GM19099 (cell line): Measurements from ENCODE around the gene CCN2.

ENCODE experiments used
- POLR2A ChIP-seq: IDR thresholded peaks from 3 replicates; pipeline ENCODE4 v1.6.1; 2011; ENCODE audit warnings: low read depth; ENCODE audit not compliant: insufficient read length; ENCODE audit errors: extremely low read depth

Gene CCN2, protein sequence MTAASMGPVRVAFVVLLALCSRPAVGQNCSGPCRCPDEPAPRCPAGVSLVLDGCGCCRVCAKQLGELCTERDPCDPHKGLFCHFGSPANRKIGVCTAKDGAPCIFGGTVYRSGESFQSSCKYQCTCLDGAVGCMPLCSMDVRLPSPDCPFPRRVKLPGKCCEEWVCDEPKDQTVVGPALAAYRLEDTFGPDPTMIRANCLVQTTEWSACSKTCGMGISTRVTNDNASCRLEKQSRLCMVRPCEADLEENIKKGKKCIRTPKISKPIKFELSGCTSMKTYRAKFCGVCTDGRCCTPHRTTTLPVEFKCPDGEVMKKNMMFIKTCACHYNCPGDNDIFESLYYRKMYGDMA

DNA sequence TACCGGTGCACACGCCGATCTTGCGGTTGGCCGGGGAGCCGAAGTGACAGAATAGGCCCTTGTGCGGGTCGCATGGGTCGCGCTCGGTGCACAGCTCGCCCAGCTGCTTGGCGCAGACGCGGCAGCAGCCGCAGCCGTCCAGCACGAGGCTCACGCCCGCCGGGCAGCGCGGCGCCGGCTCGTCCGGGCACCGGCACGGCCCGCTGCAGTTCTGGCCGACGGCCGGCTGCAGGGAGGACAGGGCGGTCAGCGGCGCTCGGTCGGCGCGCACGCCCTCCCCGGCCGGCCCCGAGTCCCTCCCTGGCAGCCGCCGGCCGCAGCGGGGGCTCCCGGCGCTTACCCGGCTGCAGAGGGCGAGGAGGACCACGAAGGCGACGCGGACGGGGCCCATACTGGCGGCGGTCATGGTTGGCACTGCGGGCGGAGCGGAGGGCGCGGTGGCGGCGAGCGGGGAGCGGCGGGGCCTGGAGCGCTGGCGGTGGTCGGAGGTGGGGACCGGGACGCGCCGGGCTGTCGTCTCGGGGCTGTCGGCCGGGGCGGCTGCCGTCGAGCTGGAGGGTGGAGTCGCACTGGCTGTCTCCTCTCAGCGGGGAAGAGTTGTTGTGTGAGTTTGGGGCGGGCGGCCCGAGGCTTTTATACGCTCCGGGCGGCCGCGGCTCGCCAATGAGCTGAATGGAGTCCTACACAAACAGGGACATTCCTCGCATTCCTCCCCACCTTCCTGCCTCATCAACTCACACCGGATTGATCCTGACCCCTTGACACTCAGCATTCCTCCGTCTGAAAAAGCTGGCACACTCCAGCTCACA, at the start of gene CCN2:
Gene CCN2, minus strand, starts transcription at position 606 of the 809 bp plus-strand sequence. Its CDS starts 200 bp downstream, at position 406.
- no peak for TF ChIP-seq POLR2A

DNA sequence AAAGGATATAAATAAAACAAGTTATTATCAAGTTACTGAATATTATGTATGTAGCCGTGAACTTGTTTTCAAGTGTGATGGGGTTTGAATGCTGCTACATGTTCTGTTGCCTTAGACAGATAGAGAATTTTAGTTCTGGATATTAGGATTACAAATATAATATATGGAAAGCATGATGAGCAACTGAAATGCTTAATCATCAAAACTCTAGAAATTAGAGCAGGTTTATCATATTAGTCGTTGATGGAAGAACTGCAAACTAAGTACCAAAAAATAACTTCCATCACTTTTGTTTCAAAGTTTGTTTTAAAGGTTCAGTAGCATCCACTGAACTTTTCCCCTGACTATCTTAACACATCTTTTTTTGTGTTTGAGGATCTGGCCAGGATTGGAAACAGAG, 49.1 kb upstream of the CCN2 start:
- no peak for TF ChIP-seq POLR2A

DNA sequence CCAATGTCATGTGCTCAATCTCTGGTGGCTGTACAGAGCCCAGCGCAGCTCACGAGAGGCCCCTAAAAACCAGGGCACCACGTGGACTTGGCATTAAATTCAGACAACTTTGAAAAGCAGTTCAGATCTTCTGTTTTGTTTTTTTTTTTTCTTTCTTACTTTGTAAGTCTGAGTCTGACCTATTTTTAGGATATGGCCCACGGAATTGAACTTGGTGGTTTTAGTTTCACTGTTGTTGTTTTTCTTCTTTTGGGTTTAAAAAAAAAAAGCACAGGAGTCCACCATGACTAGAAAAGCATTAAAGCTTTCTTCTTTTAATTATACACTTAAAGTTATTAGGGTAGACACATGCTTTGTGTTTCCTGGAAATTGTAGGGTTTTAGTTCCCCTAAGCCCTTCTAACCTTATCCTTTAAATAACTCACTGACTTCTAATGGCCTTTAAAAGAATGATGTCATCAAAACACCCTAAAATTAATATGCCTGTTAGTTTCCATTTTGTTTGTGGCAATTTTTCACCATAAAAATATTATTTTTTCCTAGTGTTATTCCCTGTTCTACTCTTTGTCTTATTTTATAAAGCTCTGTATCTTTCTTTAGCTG, 48.5 kb upstream of the CCN2 start:
- TF ChIP-seq POLR2A = no peak

DNA sequence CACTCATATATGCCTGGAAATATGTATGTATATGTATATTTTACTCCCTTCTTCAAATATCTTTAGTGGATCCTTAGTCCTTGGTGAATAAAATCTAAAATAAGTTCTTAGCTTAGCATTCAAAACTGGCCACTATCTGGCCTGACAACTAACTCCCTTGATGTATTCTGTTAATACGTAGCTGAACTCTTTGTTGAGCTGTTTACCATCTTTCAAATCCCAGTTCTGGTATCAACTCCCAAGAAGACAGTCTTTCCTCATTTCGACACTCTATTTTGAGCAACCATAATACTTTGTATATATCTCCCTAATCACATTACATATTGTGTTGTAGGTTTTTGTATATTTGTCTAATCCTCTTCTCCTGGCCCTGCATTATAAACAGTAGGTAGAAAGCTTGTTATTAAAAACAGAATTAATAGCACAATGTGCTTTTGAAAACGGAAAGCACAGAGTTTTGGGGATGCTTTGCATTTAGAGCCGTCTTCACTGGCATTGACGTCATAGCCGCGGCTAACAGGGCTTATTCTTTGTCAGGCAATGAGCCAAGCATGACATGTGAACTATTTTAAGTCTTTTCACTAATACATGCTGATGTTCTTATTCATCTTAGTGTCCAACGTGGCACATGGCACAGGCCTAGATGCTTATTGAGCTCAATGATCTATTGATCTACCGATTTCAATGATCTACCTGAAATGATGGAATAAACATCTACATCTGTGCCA, 47.2 kb upstream of the CCN2 start:
- TF ChIP-seq POLR2A = no peak

DNA sequence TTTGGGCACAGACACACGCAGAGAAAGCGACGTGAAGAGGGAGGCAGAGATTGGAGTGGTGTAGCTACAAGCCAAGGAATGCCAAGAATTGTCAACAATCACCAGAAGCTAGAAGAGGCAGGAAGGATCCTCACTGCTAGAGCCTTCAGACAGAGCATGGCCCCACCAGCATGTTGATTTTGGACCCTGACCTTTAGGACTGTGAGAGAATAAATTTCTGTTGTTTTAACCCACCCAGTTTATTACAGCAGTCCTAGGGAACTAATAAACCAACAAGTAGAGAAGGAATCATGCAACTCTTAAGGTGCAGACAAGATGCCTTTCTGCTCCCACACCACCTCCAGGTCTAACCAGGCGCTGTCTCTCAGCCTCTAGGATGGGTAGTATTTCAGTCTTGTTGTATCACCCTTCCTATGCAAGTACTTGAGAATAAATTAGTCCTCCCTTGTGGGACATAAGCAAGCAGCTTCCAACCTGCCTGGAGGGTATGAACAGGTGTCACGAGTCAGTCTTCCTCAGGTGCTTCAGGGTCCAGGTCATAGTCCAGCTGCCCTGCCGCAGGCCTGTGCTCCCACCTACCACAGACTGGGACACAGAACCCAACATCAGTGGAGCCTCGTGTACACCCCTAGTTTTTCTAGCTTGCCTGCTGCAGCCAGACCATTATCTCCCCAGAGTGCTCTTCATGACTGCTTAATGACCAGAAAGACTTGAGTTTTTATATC, 46.4 kb upstream of the CCN2 start:
- no peak for TF ChIP-seq POLR2A

DNA sequence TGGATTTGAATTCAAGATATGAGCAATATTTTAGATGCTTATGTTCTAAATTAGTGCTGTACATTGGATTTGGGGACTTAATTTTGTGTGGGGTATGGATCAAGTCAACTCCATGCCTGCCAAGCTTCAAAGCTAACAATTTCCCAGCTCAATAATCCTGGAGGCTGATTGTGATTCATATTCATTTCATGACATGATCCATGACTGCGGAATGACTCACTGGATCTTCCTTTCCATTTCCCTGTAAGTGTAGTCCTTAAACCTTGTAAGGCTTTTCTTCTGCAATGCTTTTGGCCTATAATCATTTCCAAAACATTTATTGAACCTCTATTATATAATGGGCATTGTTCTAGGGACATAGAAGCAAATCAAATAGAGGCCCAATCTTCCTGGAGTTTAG, 44.7 kb upstream of the CCN2 start:
- no peak for TF ChIP-seq POLR2A

DNA sequence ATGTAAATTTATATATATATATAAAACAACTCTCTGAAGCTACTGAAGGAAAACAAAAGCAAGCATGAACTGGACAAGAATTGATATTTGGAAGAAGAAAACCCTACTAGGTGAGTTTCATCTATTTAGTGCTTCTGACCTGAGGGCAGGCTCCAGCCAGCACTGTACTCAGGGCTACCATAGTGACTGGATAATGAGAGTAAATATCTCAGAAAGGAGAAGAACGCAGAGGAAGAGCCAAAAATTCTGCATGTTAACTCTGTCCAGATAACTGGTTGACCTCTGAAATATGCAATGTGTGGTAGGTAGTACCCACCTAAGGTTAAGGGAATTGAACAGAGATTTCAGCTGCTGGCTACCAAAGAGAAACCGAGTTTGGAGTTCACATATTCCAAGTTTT, 41.4 kb upstream of the CCN2 start:
- TF ChIP-seq POLR2A = no peak

DNA sequence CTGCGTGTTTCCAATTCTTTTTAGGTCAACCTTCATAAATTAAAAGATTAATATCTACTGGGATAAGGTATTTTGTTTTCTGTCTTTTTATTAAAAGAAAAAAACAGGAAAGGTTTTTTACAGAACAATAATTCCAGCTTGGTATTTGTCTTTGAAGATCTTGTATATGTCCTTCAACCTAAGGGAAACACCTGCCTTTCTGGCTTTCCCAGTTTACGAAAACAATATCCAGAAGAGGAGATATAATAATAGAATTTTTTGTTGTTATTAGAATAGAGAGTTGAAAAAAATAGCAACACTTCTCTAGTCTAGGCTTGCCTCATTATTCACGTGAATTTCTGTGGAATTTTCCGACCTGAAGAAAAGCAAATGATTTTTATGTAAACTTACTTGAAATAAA, 37.9 kb upstream of the CCN2 start:
- TF ChIP-seq POLR2A = no peak

DNA sequence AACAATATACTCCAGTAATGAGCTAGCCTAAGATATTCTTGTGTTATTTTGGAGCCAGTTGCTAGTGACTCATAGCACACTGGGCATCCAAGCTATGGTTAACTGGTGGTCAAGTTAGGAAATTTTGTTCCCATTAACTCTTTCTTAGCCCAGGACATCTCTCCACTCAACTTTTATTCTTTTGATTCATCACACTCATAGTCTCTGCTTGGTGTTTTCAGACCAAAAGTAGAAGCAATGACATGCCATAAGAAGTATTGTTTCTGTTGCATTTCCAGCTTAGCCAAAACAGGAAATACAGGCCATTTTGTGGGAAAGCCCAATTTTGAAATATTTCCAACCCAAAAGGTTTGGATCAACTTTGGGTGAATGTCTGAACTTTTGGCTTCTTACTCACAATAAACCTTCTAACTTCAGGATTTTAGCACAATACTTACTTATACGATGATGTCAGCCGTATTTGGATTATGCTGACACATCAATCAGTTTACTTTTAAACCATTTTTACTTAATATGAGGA, 31.6 kb upstream of the CCN2 start:
- no peak for TF ChIP-seq POLR2A

DNA sequence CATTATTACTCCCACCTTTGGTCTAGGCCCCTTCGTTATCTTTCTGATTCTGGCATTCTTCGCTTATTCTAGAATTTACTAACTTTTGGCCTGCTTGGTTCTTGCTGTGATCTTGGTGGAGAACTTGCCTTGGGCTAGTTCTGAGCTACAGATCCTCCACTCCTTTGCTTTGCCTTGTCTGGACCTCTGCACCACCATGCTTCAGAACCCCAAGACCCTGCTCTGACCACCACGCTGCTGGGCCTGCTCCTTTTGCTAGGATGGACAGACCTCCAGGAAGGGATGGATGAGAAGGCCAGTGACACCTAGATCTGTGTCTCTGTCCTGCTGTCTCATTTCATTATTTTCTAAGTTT, 30.4 kb upstream of the CCN2 start:
- no peak for TF ChIP-seq POLR2A

DNA sequence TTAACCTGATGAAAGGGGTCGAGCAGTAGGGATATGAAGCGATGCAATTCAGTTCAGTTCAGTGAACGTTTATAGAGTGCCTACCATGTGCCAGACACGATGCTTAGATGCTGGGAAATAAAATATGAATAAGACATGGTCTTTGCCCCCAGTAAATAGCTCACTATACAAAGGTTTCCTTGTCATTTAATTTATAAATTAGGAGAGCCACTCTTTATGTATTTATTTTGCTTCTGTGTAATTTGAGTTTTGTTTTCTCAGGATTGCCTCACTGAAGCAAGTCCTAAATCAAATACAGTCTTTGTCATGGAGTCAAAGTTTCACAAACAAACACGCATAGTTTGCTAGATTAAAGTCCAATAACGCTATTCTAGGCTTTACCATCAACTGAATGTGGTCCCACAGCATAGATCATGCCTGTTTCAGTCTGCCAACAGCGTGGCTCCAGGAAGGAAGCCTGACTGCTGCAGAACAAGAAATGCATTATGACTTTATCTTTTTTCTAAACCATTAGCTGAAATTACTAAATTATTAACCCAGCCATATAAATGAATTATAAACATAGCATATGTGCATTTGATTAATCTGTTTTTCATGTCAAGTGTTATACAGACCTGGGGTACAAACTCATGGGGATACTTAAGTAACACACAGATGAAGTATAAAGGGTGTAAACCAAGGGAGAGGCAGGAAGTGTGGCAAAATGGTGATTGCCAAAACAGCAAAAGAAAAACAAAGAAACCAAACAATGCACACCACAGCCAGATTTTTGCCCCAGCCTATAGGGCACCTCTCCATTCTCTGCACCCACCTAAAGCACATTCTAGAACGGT, 29.8 kb upstream of the CCN2 start:
- no peak for TF ChIP-seq POLR2A

DNA sequence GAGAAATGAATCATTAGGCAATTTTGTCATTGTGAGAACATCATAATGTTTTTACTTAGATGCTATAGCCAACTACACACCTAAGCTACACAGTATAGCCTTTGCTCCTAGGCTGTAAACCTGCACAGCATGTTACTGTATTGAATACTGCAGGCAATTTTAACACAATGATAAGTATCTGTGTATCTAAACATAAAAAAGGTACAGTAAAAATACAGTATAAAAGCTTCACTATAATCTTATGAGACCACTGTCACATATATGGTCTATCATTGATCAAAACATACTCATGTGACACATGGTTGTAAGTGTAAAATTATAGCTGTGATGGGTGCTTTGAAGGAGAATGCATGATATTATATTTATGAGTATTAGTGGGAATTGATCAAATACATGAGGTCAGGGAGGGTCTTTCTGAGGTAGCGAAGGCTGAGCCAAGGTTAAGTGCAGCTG, 29.2 kb upstream of the CCN2 start:
- TF ChIP-seq POLR2A = no peak

DNA sequence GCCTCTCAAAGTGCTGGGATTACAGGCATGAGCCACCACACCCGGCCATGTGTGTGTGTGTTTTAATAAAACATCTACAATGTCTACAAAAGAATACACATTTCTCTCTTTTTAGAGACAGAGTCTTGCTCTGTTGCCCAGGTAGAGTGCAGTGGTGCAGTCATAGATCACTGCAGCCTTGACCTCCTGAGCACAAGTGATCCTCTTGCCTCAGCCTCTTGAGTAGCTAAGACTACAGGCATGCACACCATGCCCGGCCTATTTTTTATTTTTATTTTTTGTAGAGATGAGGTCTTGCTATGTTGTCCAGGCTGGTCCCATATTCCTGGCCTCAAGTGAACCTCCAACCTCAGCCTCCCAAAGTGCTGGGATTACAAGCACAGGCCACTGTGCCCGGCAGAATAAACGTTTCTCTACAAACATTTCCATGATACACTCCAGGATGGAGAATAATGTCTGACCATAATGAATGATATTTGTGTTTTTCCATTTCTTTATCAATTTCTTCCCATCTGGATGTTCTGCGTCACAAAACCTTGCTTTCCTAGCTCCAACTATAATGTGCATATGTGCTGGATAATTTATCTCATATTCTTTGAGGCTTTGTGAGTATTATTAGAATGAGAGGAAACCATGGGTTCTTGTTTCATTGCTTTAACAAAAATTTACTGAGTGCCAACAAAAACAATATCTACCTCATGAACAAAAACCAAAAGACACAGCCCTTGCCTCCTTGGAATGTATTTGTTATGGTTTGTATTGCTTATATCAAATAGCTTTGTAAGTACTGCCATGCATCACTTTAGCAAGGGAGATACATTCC, 28.6 kb upstream of the CCN2 start:
- no peak for TF ChIP-seq POLR2A

DNA sequence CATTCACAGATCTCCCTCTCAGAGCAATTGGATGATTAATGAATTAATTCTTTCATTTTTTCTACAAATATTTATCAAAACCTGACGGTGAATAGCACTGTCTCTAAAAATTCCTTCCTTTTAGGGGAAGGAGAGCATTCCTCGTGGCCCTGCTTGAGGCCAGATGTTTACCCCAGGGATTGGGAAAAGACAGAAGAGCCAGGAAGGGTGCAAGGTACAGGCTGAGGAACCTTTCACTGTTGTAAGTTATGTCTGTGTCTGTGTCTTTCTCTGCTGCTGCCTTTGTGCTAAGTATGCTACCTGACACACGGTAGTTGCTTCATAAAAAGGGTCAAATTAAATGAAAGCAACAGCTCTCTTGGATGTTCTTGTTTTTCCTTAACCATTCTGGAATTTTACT, 27.4 kb upstream of the CCN2 start:
- no peak for TF ChIP-seq POLR2A
